Fibroblast of lung (primary cell): Measurements from ENCODE around the gene C2CD4C.

Experiments used
- CTCF ChIP-seq, 2 donors: IDR thresholded peaks in 1 of 2; conservative IDR thresholded peaks in 1 of 2; 1 replicate in 1 of 2; 2 replicates in 1 of 2; pipeline ENCODE4 v1.5.1; 2011 to 2012; ENCODE audit warnings: low read length in 2 of 2, control low read depth in 1 of 2, inconsistent platforms in 1 of 2, low read depth in 1 of 2, mild to moderate bottlenecking in 1 of 2
- EZH2 ChIP-seq: IDR thresholded peaks from 2 replicates; pipeline ENCODE4 v1.5.1; 2012; ENCODE audit warnings: low read length, control low read depth, mild to moderate bottlenecking; ENCODE audit errors: missing control alignments

- TF ChIP-seq CTCF (conservative IDR thresholded peaks at IDR 0.05 in 1 of 2, IDR thresholded peaks at IDR 0.05 in 1 of 2; ENCODE audit: low read depth in 1 of 2, low read length in 2 of 2) (no peak), EZH2 (no peak)
Observed at GRCh38 chr19:369256-369655, 39.7 kb downstream of the C2CD4C start.
